Measurements from ENCODE around the gene SLC37A1.

SLC37A1 gene

DNA sequence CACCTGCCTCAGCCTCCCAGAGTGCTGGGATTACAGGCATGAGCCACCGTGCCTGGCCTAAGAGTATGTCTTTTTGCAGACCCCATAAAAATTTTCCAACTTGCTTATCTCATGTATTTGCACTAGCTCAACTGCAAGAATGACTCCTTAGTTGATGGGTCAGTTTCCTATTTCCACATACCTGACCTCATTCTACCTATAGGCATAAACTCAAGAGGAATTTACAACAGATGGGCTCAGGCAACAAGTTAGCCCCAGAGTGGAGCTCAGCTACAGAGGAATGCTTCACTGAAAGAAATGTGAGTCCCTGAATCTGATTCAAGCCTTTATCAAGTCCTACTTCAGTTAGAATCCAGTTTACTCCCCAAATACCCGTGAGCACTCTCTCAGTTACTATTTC is 5.3 kb upstream of the SLC37A1 start:
- DNase-seq: no peak

DNA sequence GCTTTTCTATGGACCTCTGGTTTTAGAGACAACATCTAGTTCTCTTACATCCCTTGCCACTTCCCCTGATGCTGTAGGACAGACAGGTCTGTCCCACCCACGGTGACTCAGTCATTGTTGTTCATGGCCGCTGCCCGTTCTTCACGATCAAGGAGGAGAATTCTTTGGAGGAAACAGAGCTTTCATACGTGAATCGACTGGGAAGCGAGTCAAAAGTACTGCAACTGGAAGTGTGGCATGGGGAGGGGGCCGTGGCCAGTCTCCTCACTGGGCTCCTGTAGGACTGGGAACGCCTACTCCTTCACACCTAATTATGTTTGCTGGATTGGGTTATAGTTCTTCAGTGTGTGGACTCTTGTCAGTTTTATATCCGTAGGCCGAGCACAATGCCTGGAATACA is 4.4 kb upstream of the SLC37A1 start:
- peak in 1 of 2 experiments; percentile 13 for DNase-seq

DNA sequence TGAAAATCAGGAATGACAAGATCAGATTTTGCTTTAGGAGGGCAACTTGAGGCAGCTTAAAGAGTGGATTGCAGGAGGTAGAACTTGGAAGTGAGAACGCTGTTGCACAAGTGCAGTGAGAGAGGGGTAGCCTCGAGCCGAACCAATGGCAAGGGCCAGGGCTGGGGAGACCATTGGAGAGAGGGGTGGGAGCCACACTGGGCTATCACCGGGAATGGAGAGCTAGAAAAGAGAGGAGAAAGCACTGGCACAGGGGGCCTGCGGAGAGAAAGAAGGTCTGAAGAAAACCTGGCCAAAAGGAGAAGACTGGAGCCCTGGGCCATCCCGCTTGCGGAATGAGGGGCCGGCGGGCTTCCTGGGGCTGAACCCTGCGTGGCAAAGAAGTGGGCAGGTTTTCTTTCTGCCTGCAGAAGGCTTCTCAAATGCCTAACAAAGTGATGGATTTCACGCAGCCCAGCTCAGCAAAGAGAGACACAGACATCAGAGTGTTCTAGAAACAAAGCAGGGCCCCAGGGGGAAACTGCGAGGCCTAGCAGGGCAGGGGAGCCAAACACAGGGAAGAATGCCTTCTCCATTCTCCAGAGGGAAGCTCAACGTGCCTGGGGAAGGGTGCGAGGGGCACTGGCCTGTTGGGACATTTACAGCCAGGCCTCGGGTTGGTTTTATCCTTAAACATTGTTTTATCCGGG is 1.2 kb upstream of the SLC37A1 start:
- DNase-seq: peak in 1 of 2 experiments; percentile 17

DNA sequence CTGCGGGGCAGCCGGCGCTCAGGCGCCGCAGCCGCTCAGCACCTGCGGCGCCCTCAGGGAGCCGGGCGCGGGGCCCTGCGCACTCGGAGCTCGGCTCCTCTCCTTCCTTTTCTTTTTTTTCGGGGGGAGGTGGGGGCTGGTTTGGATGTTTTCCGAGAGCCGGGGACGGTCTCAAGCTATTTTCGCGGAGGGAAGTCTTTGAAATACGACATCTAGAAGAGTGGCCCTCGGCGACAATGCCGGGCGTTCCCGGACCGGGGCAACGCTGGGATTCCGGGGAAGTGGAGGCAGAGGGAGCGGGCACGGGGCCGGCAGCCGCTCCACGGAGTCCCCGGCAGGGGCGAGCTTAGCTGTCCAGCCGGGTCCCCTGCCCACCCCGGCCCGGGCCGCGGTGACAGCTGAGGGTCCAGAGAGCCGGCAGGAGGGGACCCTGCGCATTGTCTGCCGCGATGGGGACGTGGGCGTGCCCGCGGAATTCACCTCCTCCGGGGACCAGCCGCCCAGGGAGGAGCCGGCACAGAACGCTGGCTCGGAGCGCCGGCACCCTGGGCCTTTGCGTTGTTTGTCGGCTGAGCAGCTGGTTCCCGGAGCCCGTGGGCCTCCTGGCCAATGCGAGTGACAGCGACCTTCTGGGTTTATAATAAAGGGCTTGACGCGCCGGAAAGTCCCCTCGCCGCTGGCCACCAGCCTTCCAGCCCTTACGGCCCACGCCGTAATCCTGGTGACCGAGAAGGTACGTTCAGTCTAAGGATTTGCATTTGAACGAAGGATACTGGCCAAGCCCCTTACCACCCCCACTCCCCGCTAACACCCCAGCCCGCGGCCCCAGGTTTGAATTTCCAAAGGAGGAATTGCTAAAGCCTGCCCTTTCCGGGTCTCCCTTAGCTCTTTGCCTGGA is 582 bp downstream of the SLC37A1 start:
- peak; percentile 69 to 79 for DNase-seq

DNA sequence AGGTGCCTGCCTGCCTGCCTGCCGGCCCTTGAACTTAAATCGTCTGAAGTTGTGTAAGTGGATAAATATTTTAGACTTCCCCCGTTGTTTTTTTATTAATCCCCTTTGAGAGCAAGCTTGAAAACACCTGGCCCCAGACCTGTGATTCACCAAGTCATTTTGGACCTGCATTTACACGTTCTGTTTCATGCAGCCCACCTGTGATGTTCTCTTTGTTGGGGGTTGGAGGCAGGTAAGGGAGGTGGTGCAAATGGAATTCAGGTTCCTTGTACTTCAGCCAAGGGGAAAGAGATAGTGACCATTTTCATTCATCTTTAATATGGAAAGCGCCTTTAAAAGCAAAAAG is 1.2 kb downstream of the SLC37A1 start:
- no peak for DNase-seq

DNA sequence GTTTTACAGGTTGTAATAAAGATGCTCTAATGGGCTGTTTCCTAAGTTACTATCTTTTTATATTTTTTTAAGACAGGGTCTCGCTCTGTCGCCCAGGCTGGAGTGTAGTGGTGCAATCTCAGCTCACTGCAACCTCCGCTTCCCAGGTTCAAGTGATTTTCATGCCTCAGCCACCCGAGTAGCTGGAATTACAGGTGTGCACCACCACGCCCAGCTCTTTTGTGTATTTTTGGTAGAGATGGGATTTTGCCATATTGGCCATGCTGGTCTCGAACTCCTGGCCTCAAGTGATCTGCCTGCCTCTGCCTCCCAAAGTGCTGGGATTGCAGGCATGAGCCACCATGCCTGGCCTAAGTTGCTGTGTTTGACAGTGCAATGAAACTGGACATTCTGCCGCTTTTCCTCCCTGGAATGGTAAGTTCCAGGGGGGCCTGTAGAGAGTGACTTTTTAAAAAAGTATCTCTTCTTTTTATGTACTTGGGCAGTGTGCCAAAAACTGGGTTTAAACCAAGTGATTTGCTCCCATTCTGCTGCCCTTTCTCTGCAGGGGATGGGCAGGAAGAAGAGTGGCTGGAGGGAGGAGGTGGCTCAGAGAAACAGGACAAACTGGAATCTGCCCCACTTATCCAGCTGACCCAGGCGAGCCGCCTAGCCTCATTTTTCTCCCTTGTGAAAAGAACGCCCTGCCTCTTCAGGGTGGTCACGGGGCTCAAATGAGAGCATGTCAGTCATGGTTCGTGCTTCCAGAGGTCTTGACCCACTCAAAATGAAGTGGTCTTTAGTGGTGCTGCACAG is 2.3 kb downstream of the SLC37A1 start:
- no peak for DNase-seq

DNA sequence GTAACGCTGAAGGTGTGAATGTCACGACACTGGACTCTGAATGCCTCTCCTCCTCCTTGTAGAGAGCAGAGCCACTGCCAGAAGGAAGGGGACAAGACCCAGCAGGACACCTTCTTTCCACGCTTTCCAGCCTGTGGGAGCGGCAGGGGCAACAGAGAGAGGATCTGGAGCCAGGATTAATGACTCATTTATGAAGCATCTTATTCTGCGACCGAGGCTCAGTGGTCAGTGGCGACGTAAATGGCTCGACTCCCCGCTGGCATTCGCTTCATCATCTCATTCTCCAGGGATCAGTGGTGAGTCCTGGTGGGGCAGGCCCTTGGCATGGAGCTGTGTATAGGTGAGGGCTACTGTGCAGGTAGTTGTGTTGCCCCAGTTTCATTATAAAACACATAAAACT is 4.6 kb downstream of the SLC37A1 start:
- no peak for DNase-seq

DNA sequence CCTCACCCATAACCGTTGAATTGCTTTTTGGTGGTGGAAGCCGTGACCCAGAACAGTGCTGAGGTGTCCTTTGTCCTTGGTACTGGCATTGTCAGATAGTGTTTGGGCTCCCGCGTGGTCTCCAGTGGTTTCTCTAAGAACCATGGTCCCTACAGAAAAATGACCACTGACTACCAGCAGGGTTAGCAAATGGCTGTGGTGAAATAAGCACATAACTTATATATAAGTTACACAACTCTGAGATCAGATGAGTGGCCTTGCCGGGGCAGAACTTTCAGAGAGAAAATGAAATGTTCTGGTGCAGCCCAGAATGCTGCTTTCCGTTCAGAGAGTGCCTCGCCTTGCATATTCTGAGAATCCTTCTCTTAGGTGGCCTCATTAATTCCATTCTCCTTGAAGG is 5.0 kb downstream of the SLC37A1 start:
- DNase-seq: no peak

DNA sequence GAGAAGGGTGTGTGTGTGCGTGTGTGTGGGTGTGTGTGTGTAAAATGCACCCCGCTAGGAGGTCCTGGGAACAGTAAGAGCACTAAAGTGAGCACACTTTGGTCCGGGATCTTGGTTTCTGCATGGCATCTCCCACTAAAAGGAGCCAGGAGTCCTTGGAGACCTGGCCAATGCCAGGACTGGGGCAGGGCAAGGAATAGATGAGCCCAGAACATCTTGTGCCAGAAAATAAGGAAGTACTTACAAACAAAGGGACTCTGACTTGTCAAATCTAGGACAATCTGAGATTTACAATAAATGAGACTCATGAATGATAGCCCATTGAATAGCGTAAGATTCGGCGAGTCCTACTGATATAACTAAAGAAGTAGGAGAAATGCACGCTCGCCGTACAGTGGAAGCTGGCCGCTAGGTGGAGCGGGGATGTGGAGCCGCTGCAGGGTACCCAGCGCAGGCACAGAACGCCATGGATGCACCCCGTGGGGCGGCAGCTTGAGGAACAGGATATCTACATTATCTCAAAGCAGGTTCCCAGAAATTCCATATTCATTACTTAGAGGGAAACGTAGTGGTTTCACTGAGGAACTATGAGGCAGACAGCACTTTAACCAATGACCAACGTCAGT is 7.1 kb downstream of the SLC37A1 start:
- DNase-seq: no peak

DNA sequence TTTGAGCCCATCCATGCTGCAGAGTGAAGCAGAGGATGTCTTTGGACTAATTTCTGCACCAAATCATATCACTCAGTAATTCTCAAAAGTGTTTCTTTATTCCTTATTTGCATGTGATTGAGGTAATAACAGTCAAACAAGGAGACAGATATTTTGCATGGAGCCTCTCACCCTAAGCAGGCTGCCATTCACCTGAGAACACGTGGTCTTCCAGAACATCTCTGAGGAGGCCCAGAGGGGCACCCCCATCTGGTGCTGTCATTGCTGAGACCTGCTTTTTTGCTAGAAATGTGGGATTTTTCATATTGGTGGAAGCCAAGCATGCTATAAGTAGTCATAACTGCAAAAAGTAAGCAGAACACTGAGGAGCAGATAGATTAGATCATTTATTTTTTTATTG is 7.7 kb downstream of the SLC37A1 start:
- no peak for DNase-seq

DNA sequence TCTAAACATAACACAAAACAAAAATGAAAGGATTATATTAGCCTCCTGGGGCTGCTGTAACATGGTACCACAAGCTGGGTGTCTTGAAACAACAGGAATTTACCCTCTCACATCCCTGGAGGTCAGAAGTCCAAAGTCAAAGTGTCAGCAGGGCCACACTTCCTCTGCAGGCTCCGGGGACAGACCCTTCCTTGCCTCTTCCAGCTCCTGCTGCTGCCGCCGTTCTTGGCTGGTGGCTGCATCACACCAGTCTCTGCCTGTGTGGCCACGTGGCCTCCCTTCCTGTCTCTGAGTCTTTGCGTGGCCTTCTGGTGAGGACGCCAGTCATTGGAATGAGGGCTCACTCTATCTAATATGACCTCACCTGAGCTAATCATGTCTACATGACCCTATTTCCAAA is 8.2 kb downstream of the SLC37A1 start:
- no peak for DNase-seq

DNA sequence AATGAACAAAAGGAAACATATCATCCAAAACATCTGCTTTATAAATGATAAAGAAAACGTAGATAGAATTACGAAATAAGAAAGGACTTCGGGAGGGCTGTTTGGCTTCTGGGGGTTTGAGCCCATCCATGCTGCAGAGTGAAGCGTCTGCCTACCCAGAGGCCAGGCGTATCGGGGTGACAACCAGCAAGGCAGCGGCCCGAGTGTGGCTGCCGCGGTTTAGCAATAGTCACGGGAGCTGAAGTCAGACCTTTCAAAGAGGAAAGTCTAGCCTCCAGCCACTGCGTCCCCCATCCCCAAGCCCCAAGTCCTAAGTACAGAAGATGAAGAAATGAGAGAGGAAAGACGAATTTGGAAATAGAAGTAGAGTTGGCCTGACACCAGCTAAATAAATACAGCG is 8.6 kb downstream of the SLC37A1 start:
- no peak for DNase-seq

DNA sequence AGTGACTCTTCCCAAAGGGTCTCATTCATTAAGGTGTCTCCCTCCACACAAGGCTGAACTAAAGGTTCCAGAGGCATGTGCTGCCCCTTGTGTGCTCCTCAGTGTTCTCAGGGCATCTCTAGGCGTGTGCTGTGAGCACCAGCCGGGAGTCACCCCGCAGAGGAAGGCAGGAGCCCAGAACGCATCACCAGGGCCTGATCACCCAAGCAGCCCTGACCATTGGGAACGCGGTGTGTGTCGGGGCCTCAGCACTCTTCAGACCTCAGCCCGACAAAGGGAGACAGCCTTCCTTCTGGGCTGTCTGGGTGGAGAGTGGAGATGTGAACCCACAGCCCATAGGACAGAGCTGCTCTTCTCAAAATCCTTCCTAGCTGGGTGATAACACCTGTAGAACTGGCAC is 9.1 kb downstream of the SLC37A1 start:
- DNase-seq: no peak

DNA sequence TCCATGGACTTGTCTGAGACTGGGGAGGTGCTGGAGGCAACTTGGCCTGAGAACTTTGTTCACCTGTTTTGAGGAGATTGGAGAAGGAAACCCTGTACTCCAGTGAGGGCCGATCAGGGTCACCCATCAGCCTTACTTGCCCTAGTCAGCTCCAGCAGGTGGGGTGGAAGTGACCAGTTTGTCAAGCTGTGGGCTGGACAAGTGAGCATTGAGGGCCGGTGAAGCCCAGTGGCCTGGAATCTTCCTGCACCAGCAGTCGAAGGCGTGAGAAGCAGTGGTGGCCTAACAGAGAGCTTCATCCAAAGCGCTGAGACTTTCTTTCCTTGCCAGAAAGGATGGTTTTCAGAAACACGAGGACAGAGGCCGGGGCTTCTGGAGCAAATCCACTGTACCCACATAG is 9.6 kb downstream of the SLC37A1 start:
- no peak for DNase-seq

DNA sequence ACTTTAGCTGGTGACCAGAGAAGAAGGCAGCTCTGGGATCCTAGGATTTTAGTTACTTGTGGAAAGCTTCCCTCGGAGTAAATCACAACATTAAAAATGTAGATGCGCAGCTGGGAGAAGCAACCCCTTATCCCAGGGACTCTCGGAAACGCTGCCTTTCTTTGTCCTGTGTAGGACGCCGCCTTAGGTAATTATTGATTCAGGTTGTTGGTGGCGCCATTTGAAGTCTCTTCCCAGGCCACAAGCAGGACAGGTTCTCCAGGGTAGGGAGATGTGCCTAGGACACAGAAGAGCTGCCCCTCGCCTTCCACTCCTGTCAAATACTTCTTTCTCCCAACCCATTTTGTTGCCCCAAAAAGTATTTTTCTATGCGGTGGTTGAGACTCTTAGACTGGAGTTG is 10.3 kb downstream of the SLC37A1 start:
- DNase-seq: no peak

DNA sequence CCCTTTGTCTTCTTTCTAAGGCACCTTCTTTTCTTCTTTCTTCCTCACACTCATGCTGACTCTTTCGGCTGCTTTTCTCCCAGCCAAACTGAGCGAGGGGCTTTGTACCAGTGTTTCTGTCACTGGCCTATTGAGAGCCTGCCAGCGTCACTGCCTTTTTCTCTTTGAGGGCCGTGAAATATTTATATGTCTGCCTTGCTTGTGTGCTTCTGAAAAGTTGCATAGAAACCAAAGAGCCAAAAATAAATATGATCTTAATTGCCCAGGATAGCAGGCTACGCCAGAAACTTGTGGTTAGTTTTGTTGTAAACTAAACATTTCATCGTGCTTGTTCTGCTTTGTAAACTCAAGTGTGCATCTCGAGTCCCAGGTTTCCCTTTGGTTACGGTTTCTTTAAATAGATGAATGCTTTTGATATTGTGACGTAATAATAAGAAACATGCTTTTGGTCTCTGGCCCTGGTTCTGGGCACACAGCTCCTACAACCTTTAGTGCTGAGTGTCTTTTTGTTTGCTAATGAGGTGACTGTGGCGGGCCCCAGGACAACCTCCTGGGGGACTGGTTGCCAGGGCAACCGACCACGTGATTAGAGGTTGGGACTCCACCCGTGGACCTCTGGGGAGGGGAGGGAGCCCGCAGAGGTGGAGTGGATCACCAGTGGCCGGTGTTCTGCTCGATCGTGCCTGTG is 10.8 kb downstream of the SLC37A1 start:
- peak; percentile 39 to 50 for DNase-seq

DNA sequence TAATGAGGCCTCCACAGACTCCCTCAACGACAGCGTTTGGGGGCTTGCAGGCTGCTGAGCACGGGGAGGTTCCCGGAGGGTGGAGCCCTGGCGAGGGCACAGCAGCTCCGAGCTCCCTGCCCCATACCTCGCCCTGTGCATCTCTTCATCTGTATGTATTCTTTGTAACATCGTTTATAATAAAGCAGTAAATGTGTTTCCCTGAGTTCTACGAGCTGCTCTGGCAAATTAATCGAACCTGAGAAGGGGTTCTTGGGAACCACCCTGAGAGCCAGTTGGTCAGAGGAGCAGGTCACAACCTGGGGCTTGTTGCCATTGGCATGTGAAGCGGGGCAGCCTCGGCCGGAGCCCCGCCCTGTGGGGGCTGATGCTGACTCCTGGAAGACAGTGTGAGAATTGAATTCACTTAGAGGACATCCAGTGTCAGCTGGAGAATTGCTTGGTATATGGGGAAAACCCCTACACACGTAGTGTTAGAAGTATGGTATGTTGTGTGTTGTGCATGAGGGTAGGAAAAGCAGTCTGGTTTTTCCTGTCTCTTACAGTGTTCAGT is 11.5 kb downstream of the SLC37A1 start:
- DNase-seq: no peak

DNA sequence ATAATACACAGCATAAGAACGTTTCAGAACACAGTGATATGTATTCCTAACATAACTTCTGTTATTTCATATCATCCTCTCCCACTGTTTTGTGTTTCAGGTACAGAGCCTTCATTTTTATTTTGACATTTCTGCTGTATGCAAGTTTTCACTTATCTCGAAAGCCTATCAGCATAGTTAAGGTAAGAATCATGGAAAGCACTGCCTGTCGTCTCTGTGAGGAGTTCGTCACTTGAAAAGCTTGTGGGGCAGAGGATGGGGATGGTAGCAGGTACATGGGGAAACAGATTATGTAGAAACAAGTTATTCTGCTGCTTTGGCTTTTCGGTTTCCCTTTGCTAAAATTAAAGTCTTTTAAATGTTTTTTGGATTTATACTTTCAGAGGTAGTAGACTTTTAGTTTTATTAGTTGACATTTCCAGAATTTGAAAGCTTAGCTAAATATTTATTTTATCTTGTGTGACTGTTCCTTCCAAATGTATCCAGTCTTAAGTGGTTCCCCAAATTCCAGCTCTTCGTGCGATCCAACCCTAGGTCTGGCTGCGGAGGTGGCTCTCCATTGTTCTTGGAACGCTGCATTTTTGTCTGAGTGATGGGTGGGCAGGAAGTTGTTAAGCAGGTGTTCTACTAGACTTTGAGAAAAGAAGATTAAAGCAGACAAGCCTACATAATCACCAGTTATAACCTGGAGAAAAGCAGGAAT is 12.2 kb downstream of the SLC37A1 start:
- DNase-seq: no peak

DNA sequence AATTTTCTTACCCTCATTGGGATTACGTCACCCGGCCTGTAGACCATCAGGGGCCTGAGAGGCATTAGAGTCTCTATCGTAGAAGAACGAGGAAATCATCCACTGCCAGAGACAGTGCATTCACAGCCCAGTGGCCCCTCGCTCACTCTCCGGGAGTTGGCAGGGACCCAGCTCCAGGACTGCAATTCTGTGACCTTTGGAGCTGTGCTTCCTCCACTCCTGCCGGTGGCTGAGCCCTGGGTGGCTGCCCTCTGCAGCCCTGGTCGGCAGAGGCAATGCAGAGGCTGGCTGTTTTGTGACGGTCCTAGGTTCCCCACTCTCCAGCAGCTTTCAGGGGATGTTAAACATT is 12.7 kb downstream of the SLC37A1 start:
- DNase-seq: no peak

DNA sequence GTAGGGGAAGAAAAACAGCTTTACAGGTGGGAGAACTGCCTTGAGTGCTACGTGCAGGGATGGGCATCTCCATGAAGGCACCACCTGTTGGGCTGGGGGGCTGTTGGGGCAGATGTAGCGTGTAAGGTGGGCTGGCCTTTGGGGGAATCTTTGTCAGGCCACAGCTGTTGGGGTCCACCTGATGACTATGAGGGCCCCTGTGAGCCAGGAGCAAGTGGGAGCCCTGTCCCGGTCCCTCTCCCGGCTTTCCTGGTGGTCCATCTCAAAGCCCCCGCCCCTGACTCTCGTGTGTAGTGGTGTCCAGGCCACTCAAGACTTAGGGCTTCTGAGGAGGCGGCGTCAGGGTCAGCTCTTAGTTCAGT is 13.5 kb downstream of the SLC37A1 start:
- no peak for DNase-seq

DNA sequence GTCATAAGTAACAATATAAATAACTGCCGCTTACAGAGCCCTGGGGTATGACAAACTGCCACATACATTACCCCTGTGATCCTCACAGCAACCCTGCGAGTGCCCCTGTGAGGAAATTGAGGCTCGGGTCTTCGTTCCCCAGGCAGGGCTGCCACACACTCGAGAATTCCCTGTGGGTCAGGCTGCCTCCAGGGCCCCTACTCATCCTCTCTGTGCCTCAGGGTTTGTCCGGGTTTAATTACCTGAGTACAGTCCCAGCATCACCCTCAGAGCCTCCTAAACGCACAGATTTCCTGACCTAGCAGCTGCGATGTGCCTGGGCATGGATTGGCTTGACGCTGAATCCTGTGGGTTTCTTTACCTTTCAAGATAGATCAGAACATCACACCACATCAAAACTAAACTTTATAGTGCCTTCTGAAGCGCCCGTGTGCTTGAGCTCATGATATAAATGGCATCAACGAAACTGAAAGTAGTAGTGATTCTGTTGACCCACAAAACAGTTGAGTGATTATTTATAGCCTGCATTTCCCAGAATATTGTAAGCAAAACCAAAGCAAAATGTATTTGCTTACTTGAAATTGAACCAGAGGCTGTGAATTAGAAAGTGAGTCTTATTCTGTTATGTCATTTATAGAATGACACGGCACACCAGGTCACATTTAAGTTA is 14.0 kb downstream of the SLC37A1 start:
- DNase-seq: peak; percentile 67 to 69

Data from activated T-cell treated with anti-CD3 and anti-CD28 coated beads, Interleukin-2, amount 50 U/mL, for 48 hours (primary cell).